ENCODE measurements around the gene POLDIP3.
"Not testable (repeated sequence)": the region's sequence is repeated elsewhere in the genome, so short reads cannot be mapped to it uniquely, and the experiment has no call there.

Gene POLDIP3

GRCh38 chr22:42617155-42617983, 2.7 kb upstream of the POLDIP3 start:
- no peak for DNase-seq (ENCODE audit: low read depth)

GRCh38 chr22:42615860-42616175, 1.1 kb upstream of the POLDIP3 start:
- not testable (repeated sequence) for DNase-seq (ENCODE audit: low read depth)

- DNase-seq (ENCODE audit: low read depth), result peak; percentile 93
Measured at GRCh38 chr22:42615092-42615859, 593 bp upstream of the POLDIP3 start.

- no peak for DNase-seq (ENCODE audit: low read depth)
Measured at GRCh38 chr22:42613872-42614301, 796 bp downstream of the POLDIP3 start.

GRCh38 chr22:42612336-42612735, 2.3 kb downstream of the POLDIP3 start:
- DNase-seq (ENCODE audit: low read depth), result no peak

- no peak for DNase-seq (ENCODE audit: low read depth)
Measured at GRCh38 chr22:42611051-42611450, 3.6 kb downstream of the POLDIP3 start.

- DNase-seq (ENCODE audit: low read depth), result no peak
Measured at GRCh38 chr22:42610186-42610585, 4.5 kb downstream of the POLDIP3 start.

GRCh38 chr22:42608823-42609361, 5.8 kb downstream of the POLDIP3 start:
- peak; percentile 25 for DNase-seq (ENCODE audit: low read depth)

GRCh38 chr22:42608136-42608822, 6.4 kb downstream of the POLDIP3 start:
- DNase-seq (ENCODE audit: low read depth), result no peak

- not testable (repeated sequence) for DNase-seq (ENCODE audit: low read depth)
Measured at GRCh38 chr22:42607641-42608040, 7.0 kb downstream of the POLDIP3 start.

GRCh38 chr22:42604403-42604802, 10.3 kb downstream of the POLDIP3 start:
- DNase-seq (ENCODE audit: low read depth), result no peak

- DNase-seq (ENCODE audit: low read depth), result no peak
Measured at GRCh38 chr22:42603427-42603826, 11.3 kb downstream of the POLDIP3 start.

- DNase-seq (ENCODE audit: low read depth), result no peak
Measured at GRCh38 chr22:42602470-42602869, 12.2 kb downstream of the POLDIP3 start.

GRCh38 chr22:42601879-42602465, 12.7 kb downstream of the POLDIP3 start:
- no peak for DNase-seq (ENCODE audit: low read depth)

GRCh38 chr22:42596863-42597530, 17.7 kb downstream of the POLDIP3 start:
- no peak for DNase-seq (ENCODE audit: low read depth)

- DNase-seq (ENCODE audit: low read depth), result peak; percentile 13
Measured at GRCh38 chr22:42596336-42596735, 18.3 kb downstream of the POLDIP3 start.

GRCh38 chr22:42595434-42595833, 19.2 kb downstream of the POLDIP3 start:
- no peak for DNase-seq (ENCODE audit: low read depth)

GRCh38 chr22:42591987-42592386, 22.7 kb downstream of the POLDIP3 start:
- no peak for DNase-seq (ENCODE audit: low read depth)

GRCh38 chr22:42587588-42588175, 27.0 kb downstream of the POLDIP3 start:
- no peak for DNase-seq (ENCODE audit: low read depth)

- no peak for DNase-seq (ENCODE audit: low read depth)
Measured at GRCh38 chr22:42586381-42586780, 28.3 kb downstream of the POLDIP3 start.

GRCh38 chr22:42585096-42585495, 29.6 kb downstream of the POLDIP3 start:
- DNase-seq (ENCODE audit: low read depth), result no peak
